ENCODE results near the gene GOLGA5. TPM values are rescaled to one million over a fixed set of nuclear protein-coding genes. Genes with fewer than 3 reads are reported as not detected.
A peak's percentile ranks its signal among the peaks of the same experiment; 100 is the strongest.

Gene GOLGA5
- total and polyA plus RNA-seq, 2 of the 13 experiments (the other 11 are each of a cell fraction or from before 2014, with no cell fraction given) = 31.0 to 40.0 TPM

- TF ChIP-seq, protein P1, sequence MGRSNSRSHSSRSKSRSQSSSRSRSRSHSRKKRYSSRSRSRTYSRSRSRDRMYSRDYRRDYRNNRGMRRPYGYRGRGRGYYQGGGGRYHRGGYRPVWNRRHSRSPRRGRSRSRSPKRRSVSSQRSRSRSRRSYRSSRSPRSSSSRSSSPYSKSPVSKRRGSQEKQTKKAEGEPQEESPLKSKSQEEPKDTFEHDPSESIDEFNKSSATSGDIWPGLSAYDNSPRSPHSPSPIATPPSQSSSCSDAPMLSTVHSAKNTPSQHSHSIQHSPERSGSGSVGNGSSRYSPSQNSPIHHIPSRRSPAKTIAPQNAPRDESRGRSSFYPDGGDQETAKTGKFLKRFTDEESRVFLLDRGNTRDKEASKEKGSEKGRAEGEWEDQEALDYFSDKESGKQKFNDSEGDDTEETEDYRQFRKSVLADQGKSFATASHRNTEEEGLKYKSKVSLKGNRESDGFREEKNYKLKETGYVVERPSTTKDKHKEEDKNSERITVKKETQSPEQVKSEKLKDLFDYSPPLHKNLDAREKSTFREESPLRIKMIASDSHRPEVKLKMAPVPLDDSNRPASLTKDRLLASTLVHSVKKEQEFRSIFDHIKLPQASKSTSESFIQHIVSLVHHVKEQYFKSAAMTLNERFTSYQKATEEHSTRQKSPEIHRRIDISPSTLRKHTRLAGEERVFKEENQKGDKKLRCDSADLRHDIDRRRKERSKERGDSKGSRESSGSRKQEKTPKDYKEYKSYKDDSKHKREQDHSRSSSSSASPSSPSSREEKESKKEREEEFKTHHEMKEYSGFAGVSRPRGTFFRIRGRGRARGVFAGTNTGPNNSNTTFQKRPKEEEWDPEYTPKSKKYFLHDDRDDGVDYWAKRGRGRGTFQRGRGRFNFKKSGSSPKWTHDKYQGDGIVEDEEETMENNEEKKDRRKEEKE (IDR thresholded peaks at IDR 0.05) = no peak
- no peak for TF ChIP-seq SCMH1 (CRISPR knock-in tag; IDR thresholded peaks at IDR 0.05; ENCODE audit: borderline replicate concordance)
- TF ChIP-seq FOXC1 (CRISPR knock-in tag; IDR thresholded peaks at IDR 0.05; ENCODE audit: borderline replicate concordance) = peak; percentile 77; the same call in 1 of the 2 replicates
- TF ChIP-seq NFKB2 (CRISPR knock-in tag; IDR thresholded peaks at IDR 0.05; ENCODE audit: borderline replicate concordance) = peak; percentile 48; the same call in 1 of the 2 replicates
- no peak for TF ChIP-seq MNT (IDR thresholded peaks at IDR 0.05)
- no peak for TF ChIP-seq ZBTB46 (CRISPR knock-in tag; IDR thresholded peaks at IDR 0.05; ENCODE audit: borderline replicate concordance)
- TF ChIP-seq, protein P2, sequence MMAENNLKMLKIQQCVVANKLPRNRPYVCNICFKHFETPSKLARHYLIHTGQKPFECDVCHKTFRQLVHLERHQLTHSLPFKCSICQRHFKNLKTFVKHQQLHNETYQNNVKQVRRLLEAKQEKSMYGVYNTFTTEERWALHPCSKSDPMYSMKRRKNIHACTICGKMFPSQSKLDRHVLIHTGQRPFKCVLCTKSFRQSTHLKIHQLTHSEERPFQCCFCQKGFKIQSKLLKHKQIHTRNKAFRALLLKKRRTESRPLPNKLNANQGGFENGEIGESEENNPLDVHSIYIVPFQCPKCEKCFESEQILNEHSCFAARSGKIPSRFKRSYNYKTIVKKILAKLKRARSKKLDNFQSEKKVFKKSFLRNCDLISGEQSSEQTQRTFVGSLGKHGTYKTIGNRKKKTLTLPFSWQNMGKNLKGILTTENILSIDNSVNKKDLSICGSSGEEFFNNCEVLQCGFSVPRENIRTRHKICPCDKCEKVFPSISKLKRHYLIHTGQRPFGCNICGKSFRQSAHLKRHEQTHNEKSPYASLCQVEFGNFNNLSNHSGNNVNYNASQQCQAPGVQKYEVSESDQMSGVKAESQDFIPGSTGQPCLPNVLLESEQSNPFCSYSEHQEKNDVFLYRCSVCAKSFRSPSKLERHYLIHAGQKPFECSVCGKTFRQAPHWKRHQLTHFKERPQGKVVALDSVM (CRISPR knock-in tag; IDR thresholded peaks at IDR 0.05) = peak; percentile 63; the same call in 1 of the 2 replicates
- TF ChIP-seq SAFB2 (CRISPR knock-in tag; IDR thresholded peaks at IDR 0.05; ENCODE audit: borderline replicate concordance, low read depth) = peak; percentile 86; the same call in 1 of the 2 replicates
- TF ChIP-seq MAFF (IDR thresholded peaks at IDR 0.05; ENCODE audit: low read depth, low read length) = no peak
- TF ChIP-seq ZNF768 (CRISPR knock-in tag; IDR thresholded peaks at IDR 0.05) = peak; percentile 61; the same call in 1 of the 2 replicates
- no peak for TF ChIP-seq ZNF597 (CRISPR knock-in tag; IDR thresholded peaks at IDR 0.05)
- no peak for TF ChIP-seq NR2F1 (CRISPR knock-in tag; IDR thresholded peaks at IDR 0.05)
- TF ChIP-seq GATAD1 (CRISPR knock-in tag; IDR thresholded peaks at IDR 0.05) = peak; percentile 66
- TF ChIP-seq ZSCAN25 (CRISPR knock-in tag; IDR thresholded peaks at IDR 0.05) = peak; percentile 68; the same call in 1 of the 2 replicates
- no peak for TF ChIP-seq ZSCAN20 (CRISPR knock-in tag; IDR thresholded peaks at IDR 0.05; ENCODE audit: borderline replicate concordance)
- no peak; the same call in 1 of the 2 replicates for TF ChIP-seq MEIS1 (CRISPR knock-in tag; IDR thresholded peaks at IDR 0.05; ENCODE audit: borderline replicate concordance)
- TF ChIP-seq RBFOX2 (IDR thresholded peaks at IDR 0.05; ENCODE audit: low read depth, low read length) = peak; percentile 92
- TF ChIP-seq ZNF777 (CRISPR knock-in tag; IDR thresholded peaks at IDR 0.05) = peak; percentile 70
- no peak for TF ChIP-seq DPF2 (CRISPR knock-in tag; IDR thresholded peaks at IDR 0.05; ENCODE audit: borderline replicate concordance, low read depth)
These were observed 45.7 kb upstream of the GOLGA5 start, which contains the start of gene LGMN (continued) for GRCh38 chr14:92748259-92749016.

Data from HepG2 (cell line).